K562 (cell line): ENCODE measurements around the gene APBA2. TPM values are rescaled to one million over a fixed set of nuclear protein-coding genes. Genes with fewer than 3 reads are reported as not detected.
A peak's percentile ranks its signal among the peaks of the same experiment; 100 is the strongest.

Source experiments
- ARHGAP35 ChIP-seq: fragments of 450-650 bp; IDR thresholded peaks from 2 replicates; pipeline ENCODE4 v1.6.1; 2018; ENCODE audit not compliant: partially characterized antibody
- CREBBP ChIP-seq: IDR thresholded peaks from one replicate; pipeline ENCODE4 v1.6.1; 2012; ENCODE audit warnings: low read depth, mild to moderate bottlenecking, control low read depth, inconsistent platforms, low read length
- KDM4B ChIP-seq, 2 experiments: fragments of 450-650 bp in 1 of 2; sonication (generic) in 1 of 2; IDR thresholded peaks; 2 replicates each; pipeline ENCODE4 v1.6.1; 2016 to 2017; ENCODE audit warnings: borderline replicate concordance in 2 of 2, antibody characterized with exemption in 1 of 2, low read depth in 1 of 2, mild to moderate bottlenecking in 1 of 2
- KHSRP ChIP-seq: fragments of 450-650 bp; IDR thresholded peaks from 2 replicates; pipeline ENCODE4 v1.6.1; 2017
- KLF6 ChIP-seq: fragments of 250-450 bp; sonication (Bioruptor Pico); IDR thresholded peaks from 2 replicates; pipeline ENCODE4 v1.4.0; 2020; ENCODE audit warnings: mild to moderate bottlenecking, moderate library complexity, borderline replicate concordance
- NBN ChIP-seq: fragments of 450-650 bp; IDR thresholded peaks from 2 replicates; pipeline ENCODE4 v1.6.1; 2016; ENCODE audit warnings: low read depth, mild to moderate bottlenecking
- SMARCE1 ChIP-seq: fragments of 450-650 bp; IDR thresholded peaks from 2 replicates; pipeline ENCODE4 v1.7.1; 2016; ENCODE audit warnings: mild to moderate bottlenecking
- SRSF9 ChIP-seq: fragments of 200-400 bp; formaldehyde crosslinking; IDR thresholded peaks from 2 replicates; pipeline ENCODE4 v1.6.1; 2017; ENCODE audit warnings: low read depth, low read length, borderline replicate concordance
- TBP ChIP-seq: optimal IDR thresholded peaks from 2 replicates; pipeline ENCODE3; 2011; ENCODE audit warnings: low read depth, low read length, improper control_type of control experiment
- ZNF57 ChIP-seq: fragments of 450-650 bp; formaldehyde crosslinking; IDR thresholded peaks from 2 replicates; pipeline ENCODE4 v1.4.0; 2020; ENCODE audit warnings: mild to moderate bottlenecking, moderate library complexity
- ZNF583 ChIP-seq: fragments of 250-450 bp; sonication (Bioruptor Pico); IDR thresholded peaks from 2 replicates; pipeline ENCODE4 v1.4.0; 2020
- polyA plus RNA-seq, 8 experiments: library from polyadenylated mRNA; depleted of rRNA in 4 of 8; stranded (reverse) in 5 of 8; unstranded in 3 of 8; fragments of >200 nt; fragmentation: Nextera tagmentation in 2 of 8; fragmentation: Illumina TruSeq in 1 of 8; extraction: Ambion mirVana in 2 of 8; extraction: Trizol in 1 of 8; gene quantifications; 2 replicates each; pipeline versions ENCODE4 v1.2.1 to v1.2.3, GENCODE V29; 2011 to 2014; ENCODE audit warnings: inconsistent platforms in 1 of 8, missing spikeins in 1 of 8
- total RNA-seq, 7 experiments: library from RNA; depleted of rRNA in 6 of 7; stranded (reverse); fragments of >200 nt in 6 of 7; fragmentation: Illumina TruSeq in 2 of 7; extraction: Trizol in 2 of 7; gene quantifications; 2 replicates each; pipeline versions ENCODE4 v1.2.1 to v1.2.3, GENCODE V29; 2011 to 2021; ENCODE audit warnings: low replicate concordance in 1 of 7
- TF ChIP-seq, protein P1 (sequence below), 2 experiments: fragments of 450-650 bp in 1 of 2; sonication (generic) in 1 of 2; formaldehyde crosslinking in 1 of 2; IDR thresholded peaks; 2 replicates each; pipeline versions ENCODE4 v1.7.1 to v1.9.0; 2016 to 2022; ENCODE audit warnings: inconsistent platforms in 1 of 2, mild to moderate bottlenecking in 1 of 2, missing genetic modification reagents in 1 of 2
- TF ChIP-seq, protein P2 (sequence below): fragments of 450-650 bp; formaldehyde crosslinking; IDR thresholded peaks from 2 replicates; pipeline ENCODE4 v1.4.0; 2020; ENCODE audit warnings: mild to moderate bottlenecking, mixed read lengths
- TF ChIP-seq, protein P3 (sequence below): fragments of 450-650 bp; IDR thresholded peaks from 2 replicates; pipeline ENCODE4 v1.7.0; 2016; ENCODE audit warnings: borderline replicate concordance

The APBA2 gene
- total and polyA plus RNA-seq, 9 of the 15 experiments (the other 6 are each of a cell fraction or from before 2014, with no cell fraction given) = 0.24 to 40.9 (median 25.2) TPM

DNA sequence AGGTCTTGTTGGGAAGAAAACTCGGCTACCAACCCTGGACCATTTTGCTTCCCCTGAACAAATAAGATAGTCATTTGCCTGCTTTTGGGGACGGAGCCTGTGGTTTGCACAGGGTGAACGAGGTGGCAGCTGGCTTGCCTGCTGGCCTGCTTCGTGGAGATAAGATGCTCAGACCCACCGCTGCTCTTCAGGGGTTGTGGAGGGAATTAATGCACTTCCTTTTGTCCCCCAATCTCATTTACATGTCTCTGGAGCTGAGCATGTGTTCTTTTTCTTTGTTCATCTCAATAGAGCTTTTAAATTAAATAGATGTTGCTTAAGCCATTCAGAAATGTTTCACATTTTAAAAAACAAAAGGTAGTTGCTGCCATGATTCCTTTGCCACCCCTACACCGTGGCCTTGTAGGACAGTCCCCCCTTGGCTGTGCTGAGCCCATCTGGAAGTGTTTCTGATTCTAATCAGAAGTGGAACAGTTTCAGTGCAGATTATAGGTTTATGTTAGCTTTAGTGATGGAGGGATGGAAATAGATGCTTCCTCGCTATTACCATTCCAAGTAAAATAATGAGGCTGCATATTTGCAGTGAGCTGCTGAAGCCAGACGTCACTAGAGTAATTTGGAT, 25.6 kb downstream of the APBA2 start (continued):
- TF ChIP-seq, protein P1, sequence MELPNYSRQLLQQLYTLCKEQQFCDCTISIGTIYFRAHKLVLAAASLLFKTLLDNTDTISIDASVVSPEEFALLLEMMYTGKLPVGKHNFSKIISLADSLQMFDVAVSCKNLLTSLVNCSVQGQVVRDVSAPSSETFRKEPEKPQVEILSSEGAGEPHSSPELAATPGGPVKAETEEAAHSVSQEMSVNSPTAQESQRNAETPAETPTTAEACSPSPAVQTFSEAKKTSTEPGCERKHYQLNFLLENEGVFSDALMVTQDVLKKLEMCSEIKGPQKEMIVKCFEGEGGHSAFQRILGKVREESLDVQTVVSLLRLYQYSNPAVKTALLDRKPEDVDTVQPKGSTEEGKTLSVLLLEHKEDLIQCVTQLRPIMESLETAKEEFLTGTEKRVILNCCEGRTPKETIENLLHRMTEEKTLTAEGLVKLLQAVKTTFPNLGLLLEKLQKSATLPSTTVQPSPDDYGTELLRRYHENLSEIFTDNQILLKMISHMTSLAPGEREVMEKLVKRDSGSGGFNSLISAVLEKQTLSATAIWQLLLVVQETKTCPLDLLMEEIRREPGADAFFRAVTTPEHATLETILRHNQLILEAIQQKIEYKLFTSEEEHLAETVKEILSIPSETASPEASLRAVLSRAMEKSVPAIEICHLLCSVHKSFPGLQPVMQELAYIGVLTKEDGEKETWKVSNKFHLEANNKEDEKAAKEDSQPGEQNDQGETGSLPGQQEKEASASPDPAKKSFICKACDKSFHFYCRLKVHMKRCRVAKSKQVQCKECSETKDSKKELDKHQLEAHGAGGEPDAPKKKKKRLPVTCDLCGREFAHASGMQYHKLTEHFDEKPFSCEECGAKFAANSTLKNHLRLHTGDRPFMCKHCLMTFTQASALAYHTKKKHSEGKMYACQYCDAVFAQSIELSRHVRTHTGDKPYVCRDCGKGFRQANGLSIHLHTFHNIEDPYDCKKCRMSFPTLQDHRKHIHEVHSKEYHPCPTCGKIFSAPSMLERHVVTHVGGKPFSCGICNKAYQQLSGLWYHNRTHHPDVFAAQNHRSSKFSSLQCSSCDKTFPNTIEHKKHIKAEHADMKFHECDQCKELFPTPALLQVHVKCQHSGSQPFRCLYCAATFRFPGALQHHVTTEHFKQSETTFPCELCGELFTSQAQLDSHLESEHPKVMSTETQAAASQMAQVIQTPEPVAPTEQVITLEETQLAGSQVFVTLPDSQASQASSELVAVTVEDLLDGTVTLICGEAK (IDR thresholded peaks at IDR 0.05) = no peak; the same call in 1 of the 2 replicates
- TF ChIP-seq, protein P1 (CRISPR knock-in tag; IDR thresholded peaks at IDR 0.05) = no peak
- TF ChIP-seq CREBBP (no peak), KDM4B (IDR thresholded peaks at IDR 0.05; ENCODE audit: borderline replicate concordance in 2 of 2, low read depth in 1 of 2) (no peak), KHSRP (peak; percentile 77), SMARCE1 (peak; percentile 98), SRSF9 (no peak), ZNF57 (CRISPR knock-in tag) (no peak), ARHGAP35 (no peak), NBN (peak; percentile 67; the same call in 1 of the 2 replicates), KLF6 (CRISPR knock-in tag) (peak; percentile 40; the same call in 1 of the 2 replicates), ZNF583 (CRISPR knock-in tag) (0 out of 2 replicates have a peak, but pooled peaks have one; percentile 47), TBP (no peak)
- TF ChIP-seq, protein P2, sequence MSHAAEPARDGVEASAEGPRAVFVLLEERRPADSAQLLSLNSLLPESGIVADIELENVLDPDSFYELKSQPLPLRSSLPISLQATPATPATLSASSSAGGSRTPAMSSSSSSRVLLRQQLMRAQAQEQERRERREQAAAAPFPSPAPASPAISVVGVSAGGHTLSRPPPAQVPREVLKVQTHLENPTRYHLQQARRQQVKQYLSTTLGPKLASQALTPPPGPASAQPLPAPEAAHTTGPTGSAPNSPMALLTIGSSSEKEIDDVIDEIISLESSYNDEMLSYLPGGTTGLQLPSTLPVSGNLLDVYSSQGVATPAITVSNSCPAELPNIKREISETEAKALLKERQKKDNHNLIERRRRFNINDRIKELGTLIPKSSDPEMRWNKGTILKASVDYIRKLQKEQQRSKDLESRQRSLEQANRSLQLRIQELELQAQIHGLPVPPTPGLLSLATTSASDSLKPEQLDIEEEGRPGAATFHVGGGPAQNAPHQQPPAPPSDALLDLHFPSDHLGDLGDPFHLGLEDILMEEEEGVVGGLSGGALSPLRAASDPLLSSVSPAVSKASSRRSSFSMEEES (CRISPR knock-in tag) = no peak
- TF ChIP-seq, protein P3, sequence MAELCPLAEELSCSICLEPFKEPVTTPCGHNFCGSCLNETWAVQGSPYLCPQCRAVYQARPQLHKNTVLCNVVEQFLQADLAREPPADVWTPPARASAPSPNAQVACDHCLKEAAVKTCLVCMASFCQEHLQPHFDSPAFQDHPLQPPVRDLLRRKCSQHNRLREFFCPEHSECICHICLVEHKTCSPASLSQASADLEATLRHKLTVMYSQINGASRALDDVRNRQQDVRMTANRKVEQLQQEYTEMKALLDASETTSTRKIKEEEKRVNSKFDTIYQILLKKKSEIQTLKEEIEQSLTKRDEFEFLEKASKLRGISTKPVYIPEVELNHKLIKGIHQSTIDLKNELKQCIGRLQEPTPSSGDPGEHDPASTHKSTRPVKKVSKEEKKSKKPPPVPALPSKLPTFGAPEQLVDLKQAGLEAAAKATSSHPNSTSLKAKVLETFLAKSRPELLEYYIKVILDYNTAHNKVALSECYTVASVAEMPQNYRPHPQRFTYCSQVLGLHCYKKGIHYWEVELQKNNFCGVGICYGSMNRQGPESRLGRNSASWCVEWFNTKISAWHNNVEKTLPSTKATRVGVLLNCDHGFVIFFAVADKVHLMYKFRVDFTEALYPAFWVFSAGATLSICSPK = no peak
